ENCODE results near the gene FGF11.

FGF11 gene

GRCh38 chr17:7408252-7408727, 31.0 kb upstream of the FGF11 start:
- DNase-seq (ENCODE audit: low read depth), result no peak

DNA sequence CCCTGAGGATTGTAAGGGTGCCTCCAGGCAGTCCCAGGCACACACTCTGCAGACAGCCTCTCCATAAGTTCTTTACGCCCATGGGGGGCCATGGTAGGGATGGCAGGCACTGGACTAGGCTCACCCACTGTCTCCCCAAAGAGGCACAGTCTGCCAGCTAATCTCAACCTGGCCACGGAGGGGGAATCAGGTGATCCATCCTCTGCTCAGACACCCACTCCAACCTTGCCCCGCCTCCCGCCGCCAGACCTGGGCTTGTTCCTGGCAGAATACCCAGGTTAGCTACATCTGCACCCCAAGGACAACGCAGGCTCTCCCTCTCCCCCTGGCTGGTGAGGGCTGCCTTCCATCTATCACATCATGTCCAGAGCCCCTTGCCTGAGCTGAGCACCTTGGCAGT, 30.4 kb upstream of the FGF11 start:
- DNase-seq (ENCODE audit: low read depth), result no peak

DNA sequence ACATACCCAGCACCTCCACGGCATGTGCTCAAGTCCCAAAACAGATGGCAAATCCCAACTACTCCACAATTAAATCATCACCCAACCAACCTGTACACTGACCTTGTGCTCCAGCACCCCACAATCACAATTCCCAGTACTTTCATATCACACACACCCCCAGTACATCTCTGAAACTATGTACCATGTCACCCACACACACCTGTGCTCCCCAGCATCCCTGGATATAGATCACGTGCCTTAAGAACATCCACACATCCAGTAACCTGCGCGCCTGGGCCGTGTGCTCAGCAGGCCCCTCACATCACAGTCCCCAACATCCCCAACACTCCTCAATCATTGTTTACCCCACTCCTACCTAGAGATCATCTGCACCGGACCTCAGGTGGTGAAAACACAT, 29.6 kb upstream of the FGF11 start:
- DNase-seq (ENCODE audit: low read depth), result no peak

DNA sequence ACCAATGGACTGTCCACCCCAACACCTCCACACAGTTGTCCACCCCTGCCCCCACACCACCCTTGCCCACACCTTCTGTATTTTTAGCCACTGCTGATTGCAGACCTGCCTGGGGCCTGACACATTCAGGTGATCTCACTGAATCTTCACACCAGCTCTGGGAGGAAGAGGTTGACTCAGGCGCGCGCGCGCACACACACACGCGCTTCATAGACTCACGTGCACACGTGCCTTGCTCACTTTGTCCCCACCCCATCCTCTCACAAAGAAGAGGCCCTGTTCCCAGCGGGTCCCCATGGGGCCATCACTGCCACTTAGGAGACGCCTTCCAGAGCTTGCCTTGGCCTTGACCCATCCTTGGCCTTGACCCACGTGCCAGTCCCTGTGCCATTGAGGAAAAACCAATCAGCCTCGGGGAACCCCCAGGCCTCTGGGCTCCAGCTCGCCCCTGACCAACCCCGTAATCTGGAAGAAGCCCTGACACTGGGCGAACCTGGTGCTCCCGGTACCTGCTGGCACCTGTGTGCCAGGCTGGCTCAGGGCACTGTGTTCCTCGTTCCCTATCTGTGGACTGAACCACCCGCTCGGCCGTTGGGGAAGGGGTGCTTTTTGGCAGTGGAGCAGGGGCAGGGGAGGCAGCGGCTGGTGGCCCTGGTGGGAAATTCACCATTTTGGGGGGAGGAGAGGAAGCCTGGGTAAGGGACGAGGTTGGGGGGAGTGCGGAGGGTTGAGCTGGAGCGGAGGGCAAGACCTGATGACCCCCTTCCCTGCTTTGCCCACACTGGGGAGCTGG, 28.5 kb upstream of the FGF11 start:
- no peak for DNase-seq (ENCODE audit: low read depth)

DNA sequence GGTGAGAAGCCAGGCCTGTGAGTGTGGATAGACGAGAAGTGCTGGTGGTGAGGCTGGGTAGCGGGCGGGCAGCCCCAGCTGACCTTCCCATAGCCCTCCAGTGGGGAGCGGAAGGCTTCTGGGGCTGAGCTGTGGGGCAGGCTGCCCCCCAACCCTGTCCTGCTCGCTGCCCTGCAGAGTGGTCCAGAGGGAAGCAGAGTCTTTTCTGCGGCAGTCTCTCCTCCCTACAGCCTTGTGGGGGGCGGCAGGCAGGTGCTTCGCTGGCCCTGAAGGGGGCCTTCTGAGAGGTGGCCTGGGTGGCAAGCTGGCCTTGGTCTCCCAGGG, 27.9 kb upstream of the FGF11 start:
- no peak for DNase-seq (ENCODE audit: low read depth)

GRCh38 chr17:7413346-7413985, 25.8 kb upstream of the FGF11 start:
- no peak for DNase-seq (ENCODE audit: low read depth)

GRCh38 chr17:7414837-7415236, 24.5 kb upstream of the FGF11 start:
- no peak for DNase-seq (ENCODE audit: low read depth)

- DNase-seq (ENCODE audit: low read depth), result no peak
Measured at GRCh38 chr17:7415784-7416183, 23.5 kb upstream of the FGF11 start.

DNA sequence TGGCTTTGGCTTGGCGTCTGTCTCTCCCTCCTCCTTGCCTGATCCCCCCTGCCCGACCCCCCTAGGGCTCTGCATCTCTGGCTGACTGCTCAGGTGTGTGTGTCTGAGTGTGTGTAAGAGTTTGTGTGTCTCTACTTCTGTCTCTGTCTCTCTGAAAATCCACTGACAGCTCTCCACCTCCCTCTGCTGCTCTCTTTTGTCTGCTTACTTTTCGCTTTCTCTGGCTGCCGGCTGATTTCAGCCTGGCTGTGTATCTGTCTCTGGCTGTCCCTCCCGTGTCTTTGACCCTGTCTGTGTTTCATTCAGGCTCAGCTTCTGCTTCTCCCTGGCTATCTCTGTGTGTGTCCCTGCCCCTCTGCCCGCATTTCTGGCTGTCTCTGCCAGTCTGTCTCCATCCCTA, 23.0 kb upstream of the FGF11 start:
- no peak for DNase-seq (ENCODE audit: low read depth)

DNA sequence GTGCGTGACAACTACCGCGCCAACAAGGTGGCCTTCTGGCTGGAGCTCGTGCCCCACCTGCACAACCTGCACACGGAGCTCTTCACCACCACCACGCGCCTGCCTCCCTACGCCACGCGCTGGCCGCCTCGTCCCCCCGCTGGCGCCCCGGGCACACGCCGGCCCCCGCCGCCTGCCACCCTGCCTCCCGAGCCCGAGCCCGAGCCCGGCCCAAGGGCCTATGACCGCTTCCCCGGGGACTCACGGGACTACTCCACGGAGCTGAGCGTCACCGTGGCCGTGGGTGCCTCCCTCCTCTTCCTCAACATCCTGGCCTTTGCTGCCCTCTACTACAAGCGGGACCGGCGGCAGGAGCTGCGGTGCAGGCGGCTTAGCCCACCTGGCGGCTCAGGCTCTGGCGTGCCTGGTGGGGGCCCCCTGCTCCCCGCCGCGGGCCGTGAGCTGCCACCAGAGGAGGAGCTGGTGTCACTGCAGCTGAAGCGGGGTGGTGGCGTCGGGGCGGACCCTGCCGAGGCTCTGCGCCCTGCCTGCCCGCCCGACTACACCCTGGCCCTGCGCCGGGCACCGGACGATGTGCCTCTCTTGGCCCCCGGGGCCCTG, 22.2 kb upstream of the FGF11 start:
- DNase-seq (ENCODE audit: low read depth), result no peak

- DNase-seq (ENCODE audit: low read depth), result no peak
Measured at GRCh38 chr17:7418472-7419152, 20.7 kb upstream of the FGF11 start.

DNA sequence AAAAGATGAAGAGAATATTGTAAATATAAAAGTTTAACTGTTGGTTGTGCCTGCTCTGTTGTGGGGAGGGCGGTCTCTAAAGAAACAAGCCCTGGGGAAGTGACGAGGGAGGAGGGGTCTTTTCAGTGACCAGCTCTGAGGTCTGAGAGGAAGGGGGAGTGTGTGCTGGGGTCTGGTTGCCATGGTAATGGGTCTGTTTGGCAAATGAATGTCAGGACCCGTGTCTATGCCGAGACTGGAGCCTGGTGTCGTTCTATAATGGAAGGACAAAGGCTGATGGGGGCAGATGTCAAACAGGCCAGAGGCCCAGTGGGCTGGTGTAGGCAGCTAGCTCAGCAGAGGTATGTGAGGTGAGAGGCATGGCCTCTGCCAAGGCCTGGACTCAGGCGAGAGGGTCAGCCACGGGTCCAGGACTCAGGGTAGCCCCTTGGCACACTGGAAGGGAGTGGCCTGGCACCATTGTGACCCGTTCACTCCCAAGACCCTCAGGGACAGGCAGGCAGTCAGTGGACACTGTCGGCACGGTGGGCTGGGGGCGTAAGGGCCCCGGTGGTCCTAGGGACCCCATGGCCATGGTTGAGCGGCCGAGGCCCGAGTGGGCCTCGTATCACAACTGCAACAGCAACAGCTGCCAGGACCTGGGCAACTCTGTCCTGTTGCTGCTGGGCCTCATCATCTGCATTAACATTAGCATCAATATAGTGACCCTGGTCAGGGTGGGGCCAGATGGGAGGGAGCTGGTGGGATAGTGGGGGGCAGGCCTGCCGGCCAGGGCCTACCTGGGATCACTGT, 19.3 kb upstream of the FGF11 start, which contains the start of gene SPEM1:
Gene SPEM1 (plus strand): TSS at position 506 of the 792 bp plus-strand sequence. CDS start 61 bp downstream, at position 567.
- DNase-seq (ENCODE audit: low read depth), result no peak

DNA sequence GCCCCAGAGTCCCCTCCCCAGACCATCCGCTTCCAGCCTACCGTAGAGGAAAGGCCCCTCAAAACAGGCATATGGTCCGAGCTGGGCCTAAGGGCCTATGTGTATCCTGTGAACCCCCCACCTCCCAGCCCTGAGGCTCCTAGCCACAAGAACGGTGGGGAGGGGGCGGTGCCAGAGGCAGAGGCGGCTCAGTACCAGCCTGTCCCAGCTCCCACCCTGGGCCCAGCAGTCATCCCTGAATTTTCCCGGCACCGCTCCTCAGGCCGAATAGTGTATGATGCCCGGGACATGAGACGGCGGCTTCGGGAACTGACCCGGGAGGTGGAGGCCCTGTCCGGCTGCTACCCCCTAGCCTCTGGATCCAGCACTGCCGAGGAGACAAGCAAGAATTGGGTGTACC, 18.1 kb upstream of the FGF11 start:
- DNase-seq (ENCODE audit: low read depth), result no peak

DNA sequence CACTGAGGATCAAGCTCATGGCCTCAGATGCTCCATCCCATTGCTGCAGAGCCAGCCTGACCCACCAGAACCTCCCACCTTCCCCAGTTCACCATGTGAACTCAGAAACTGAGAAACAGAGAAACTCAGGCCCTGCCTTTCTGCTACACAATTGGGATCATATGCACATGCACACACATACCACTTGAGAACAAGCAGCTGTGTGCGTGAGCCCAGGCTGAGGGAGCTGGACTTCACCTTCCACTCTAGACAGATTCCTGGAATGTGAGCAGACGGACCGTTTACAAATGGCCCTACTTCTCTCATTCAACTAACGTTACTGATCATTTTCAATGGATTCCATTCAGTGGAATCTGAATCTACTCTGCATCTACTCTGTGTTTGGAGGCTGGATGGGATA, 15.6 kb upstream of the FGF11 start:
- DNase-seq (ENCODE audit: low read depth), result no peak

DNA sequence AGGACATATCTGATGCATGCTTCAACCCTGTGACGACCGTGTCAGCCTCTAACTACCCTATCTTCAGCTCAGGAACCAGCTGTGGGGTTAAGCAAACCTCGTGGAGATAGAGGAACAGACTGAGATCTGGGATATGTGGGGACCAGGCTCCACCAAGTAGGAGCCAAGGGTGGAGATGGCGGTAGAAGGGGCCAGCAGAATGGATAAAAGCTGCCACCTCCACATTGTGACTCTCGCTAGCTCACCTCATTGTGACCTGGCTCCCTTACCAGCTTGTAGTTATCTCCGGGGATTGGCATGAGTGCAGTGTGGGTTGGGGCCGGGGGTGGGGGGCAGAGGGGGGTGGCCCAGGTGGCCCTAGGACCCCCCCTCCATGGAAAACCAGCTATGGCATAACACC, 14.0 kb upstream of the FGF11 start, which contains the start of gene SPEM2:
Gene SPEM2 (plus strand): TSS at position 301 of the 400 bp plus-strand sequence. CDS start 73 bp downstream, at position 374.
- DNase-seq (ENCODE audit: low read depth), result no peak

GRCh38 chr17:7425756-7426155, 13.6 kb upstream of the FGF11 start:
- DNase-seq (ENCODE audit: low read depth), result no peak

DNA sequence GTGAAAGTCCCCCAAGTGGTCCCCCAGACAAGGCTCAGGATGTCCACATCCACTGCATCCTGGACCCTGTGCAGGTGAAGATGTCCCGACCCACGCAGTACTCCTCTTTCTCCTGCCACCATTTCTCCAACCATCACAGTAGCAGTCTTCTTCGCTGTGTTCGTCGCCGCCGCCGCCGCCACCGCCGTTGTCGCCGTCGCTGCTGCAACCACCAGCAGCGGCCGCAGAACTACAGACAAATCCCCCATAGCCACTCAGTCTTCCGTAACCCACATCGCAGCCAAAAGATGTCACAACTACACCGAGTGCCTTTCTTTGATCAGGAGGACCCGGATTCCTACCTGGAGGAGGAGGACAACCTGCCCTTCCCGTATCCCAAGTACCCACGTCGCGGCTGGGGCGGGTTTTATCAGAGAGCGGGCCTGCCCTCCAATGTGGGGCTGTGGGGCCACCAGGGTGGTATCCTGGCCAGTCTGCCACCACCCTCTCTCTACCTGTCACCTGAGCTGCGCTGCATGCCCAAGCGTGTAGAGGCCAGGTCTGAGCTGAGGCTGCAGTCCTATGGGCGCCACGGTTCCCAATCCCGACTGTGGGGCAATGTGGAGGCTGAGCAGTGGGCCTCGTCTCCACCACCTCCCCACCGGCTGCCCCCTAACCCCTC, 13.0 kb upstream of the FGF11 start:
- DNase-seq (ENCODE audit: low read depth), result no peak

- DNase-seq (ENCODE audit: low read depth), result no peak
Measured at GRCh38 chr17:7426896-7427489, 12.3 kb upstream of the FGF11 start.

DNA sequence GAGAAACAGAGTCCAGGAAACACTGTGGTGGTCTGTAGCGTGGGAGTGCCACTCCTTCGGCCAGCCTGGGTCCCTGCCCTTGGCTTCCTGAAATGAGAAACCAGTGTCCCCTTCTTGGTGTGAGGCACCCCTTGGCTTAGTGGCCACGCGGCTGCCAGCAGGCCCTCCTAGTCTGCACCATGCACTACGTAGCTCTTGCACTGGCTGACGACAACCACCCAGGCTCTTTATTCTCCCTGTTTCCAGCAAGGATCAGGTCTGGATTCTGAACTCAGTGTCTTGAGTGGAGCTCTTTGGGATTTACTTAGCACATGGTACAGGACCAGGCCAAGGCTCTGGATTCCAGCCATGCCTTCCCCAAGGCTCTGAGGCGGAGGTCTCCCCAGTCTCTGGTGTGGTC, 11.8 kb upstream of the FGF11 start:
- DNase-seq (ENCODE audit: low read depth), result no peak

GRCh38 chr17:7428557-7428956, 10.8 kb upstream of the FGF11 start, which contains the start of gene SPEM3:
Gene SPEM3 (plus strand): TSS chr17:7428857. CDS start chr17:7428903, 46 bp downstream.
- DNase-seq (ENCODE audit: low read depth), result no peak

DNA sequence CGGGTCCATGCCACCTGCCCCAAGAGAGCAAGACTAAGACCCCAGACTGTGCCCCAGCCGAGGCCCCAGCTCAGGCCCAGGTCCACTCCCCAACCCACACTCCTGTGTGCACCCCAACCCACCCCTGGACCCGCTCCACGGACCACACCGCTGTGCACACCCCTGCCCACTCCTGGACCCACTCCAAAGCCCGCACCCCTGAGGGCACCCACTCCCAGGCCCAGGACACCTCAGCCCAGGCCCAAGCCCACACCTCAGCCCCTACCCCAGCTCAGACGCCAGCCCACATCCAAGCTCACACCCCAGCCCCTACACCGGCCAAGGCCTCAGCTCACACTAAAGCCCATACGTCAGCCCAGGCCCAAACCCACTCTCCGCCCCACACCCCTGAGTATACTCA, 9.6 kb upstream of the FGF11 start:
- no peak for DNase-seq (ENCODE audit: low read depth)

Data from GM04504 (cell line).